ENCODE data around the gene IGF1.

The IGF1 gene

DNA sequence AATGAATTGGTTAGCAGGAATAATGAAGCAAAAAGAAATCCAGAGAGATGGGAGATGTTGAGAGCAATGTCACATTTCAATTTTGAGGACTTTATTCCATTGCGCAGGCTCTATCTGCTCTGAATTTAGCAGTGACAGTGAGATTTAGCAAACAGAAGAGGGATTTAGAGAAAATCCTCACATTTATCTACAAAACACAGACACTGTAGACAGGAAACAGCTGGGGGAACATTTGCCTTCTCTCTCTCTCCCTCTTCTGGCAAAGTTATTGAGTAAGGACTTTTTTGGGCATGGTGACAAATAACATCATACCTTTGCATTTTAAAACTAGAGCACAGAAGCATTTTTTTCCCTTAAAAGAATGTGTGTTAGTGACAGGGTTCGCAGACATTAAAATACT, at the start of gene IGF1:
IGF1 (minus strand) TSS at position 158 of the 400 bp plus-strand sequence. CDS start 182 bp downstream, outside the sequence.
- no peak for DNase-seq

DNA sequence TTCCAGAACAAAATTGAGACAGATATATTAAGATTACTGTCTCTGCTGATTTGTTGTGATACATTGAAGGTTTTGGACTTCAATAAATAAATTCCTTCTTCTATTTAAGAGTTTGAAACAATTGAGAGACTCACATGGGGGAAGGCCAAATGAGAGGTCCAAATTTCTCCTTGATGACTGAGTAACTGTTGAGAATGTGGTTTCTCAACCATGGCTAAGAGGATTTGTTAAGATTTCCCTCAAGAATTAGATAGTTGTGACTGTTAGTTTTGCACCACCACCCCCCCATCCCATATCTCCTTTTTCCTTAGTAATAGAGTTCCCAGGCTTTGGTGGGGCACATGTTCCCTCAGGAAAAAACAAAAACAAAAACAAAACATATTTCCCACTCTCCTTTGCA, 47.7 kb upstream of the IGF1 start:
- DNase-seq, result no peak

DNA sequence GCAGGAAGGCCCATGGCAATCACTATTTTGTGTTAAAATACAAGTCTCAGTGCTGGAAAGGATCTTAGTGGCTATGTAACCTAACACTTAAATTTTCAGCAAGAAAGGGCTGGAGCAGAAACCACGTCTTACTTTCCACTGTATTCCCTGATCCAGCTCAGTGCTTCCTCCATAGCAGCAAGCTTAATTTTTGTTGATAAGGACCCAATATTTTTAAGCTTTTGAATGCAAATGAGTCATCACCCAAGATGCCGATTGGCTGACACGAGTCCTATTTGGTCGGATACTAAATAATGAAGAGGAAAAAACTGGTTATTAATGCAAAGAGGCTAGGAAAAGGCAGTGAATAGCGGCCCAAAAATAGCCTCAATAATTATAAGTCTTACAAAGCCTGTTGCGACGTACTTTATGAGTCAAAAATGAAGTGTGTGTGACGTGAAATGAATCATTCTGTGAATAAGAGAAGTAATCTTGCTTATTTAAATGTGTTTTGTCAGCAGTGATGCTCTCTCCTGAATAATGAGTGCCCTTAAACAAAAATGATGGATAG, 46.9 kb upstream of the IGF1 start:
- no peak for DNase-seq

DNA sequence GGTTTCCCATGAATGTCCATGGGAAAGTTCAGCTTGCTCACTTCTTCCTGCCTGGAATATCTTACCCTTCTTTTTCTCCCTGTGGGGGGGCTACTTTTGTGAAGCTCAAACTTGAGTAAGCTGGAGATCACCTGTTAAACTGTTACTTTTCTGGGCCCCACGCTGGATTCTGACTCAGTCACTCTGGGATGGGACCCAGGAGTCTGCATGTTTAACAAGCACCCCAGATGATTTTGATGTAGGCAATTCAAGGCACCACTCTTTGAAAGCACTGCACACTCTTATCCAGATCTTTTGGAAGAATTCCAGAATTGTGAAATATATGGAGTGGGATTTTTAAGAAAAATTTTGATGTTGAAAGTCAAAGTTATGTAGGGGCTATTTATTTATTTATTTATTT, 46.3 kb upstream of the IGF1 start:
- DNase-seq, result no peak

GRCh38 chr12:102522768-102523167, 42.4 kb upstream of the IGF1 start:
- DNase-seq, result no peak

- DNase-seq, result no peak
Observed at GRCh38 chr12:102521662-102522277, 41.4 kb upstream of the IGF1 start.

- DNase-seq, result no peak
Observed at GRCh38 chr12:102518871-102519270, 38.5 kb upstream of the IGF1 start.

- DNase-seq, result no peak
Observed at GRCh38 chr12:102514696-102515095, 34.3 kb upstream of the IGF1 start.

GRCh38 chr12:102513739-102514138, 33.4 kb upstream of the IGF1 start:
- no peak for DNase-seq

GRCh38 chr12:102513272-102513671, 32.9 kb upstream of the IGF1 start:
- DNase-seq, result no peak

DNA sequence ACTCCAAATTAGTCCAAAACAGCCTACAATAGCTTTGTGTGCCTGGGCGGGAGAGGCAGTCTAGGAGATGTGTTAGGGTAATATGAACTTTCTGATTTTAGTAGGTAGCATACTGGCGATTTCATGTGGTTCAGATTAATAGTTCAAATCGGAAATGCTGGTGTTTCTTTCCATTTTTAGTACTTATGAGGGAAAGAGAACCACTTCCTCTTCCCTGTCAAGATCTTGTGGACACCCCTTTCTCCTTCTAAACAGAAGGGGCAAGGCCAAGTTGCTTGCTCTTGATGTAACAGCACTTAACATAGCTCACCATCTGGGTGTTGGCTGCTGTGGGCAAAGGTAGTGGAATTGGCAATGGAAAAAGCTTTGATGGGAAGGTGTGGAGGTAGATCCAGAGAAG, 32.2 kb upstream of the IGF1 start:
- DNase-seq, result no peak

DNA sequence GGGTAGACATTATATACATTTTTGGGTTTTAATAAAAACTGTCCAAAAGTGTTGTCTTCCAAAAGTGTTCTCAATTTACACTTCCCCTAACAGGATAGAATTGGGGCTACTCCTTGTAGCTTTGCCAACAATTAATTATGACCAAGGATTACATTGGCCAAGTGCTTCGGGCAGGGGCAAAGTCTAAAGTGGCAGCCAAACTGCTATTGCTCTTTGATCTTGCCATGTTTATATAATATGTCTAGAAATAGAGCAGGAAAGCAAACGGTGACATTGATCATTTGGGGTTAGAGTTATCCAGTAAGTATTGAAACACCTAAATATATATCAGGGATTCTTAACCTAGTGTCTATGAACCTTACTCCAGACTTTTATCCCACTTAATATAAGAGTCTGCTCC, 31.2 kb upstream of the IGF1 start:
- DNase-seq, result no peak

DNA sequence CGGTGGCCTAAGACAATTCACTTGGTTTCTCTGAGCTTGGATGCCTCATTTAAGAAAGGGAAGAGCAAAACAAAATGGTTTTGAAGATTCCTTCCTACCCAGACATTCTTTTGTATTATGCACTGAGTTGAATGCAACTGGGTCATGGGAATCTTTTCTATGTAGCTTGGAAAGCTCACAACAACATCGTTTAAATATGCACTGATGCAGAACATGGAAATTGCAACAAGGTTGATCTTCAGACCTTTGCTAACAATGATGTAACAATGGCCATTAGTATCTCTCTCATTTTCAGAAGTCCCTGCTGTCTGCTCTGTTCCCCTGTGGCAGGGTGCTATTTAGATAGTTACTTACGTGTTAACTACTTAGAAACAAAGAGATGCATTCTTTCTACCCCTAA, 30.1 kb upstream of the IGF1 start:
- no peak for DNase-seq

- DNase-seq, result no peak
Observed at GRCh38 chr12:102510031-102510430, 29.7 kb upstream of the IGF1 start.

GRCh38 chr12:102509123-102509626, 28.8 kb upstream of the IGF1 start:
- DNase-seq, result no peak

- DNase-seq, result no peak
Observed at GRCh38 chr12:102508052-102508451, 27.7 kb upstream of the IGF1 start.

- no peak for DNase-seq
Observed at GRCh38 chr12:102507301-102507700, 26.9 kb upstream of the IGF1 start.

DNA sequence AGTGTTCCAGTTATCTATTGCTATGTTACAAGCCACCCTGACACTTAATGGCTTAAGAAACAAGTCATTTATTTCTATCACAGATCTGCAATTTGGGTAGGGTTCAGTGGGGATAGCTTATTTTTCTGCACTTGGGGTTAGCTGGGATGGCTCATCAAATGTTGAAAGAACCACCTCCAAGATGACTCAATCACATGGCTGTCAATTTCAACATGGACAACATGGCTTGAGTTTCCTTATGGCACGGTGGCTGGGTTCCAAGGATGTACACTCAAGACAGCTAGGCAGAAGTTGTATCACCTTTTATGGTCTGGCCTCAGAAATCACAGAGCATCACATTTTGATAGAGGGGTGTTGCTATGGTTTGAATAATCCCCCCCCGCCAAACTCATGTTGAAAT, 24.5 kb upstream of the IGF1 start:
- no peak for DNase-seq

- DNase-seq, result no peak
Observed at GRCh38 chr12:102504280-102504679, 23.9 kb upstream of the IGF1 start.

- DNase-seq, result no peak
Observed at GRCh38 chr12:102503831-102504230, 23.5 kb upstream of the IGF1 start.

DNA sequence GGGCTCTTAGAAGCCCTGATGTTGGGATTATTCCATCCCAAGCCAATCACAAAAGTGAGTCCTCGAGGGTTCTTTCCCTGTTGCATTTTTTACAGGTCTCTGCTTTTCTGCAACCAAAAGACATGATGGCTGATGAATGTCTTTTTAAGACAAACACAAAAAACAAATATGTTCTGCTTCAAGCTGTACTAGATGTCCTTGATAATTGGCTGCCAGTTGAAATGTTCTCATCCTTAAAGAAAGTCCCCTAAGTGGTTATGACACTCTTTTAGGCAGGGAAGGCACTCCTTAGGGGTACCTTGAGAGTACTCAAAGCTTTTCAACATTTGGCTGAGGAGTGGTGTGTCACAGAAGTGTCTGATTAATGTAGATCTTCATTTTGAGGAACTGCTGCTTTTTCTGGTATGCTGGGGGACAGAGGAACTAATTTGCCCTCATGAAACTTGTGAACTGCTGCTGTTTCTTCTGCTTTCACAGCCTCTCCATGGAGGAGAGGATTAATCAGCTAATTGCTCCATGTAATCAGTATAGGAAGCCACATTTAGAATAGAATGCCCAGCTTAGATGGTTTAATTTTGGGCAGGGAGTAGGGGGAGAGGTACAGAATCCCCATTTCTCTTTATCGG, 22.8 kb upstream of the IGF1 start:
- DNase-seq, result no peak

DNA sequence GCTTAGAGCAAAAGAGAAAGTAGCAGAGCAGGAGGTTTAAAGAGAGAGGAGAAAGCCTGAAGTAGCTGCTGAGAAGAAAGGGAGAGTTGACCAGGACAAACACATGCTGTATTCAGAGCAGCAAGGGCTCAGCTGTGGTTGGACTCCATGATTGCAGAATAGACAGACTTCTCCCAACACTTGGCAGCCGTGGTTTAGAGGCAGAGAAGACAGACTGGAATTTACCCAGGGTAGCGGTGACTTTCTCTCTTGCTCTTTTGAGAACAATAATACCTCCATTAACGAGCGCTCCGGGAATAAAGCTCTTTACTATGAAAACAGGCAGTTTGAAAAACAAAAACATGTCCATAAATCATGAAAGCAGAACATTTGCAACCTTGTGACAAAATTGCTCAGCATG, 21.4 kb upstream of the IGF1 start:
- DNase-seq, result no peak

GRCh38 chr12:102498471-102498870, 18.1 kb upstream of the IGF1 start:
- DNase-seq, result no peak

DNA sequence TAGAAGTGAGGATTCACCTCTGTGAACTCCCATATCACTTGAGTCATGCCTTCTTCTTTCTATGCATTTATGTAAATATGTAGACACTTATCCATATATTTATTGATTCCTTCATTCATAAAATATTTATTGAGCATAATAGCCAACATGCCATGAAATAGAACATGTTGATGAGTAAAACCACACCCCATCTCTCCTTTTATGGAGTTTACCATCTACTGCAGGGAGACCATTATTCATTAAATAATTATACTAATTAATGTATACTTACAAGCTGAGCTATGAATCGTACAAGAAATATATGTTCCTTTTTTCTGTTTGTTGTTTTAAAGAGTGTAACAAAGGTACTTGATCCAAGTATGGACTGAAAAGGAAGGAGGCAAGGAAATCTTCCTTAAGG, 17.4 kb upstream of the IGF1 start:
- no peak for DNase-seq

GRCh38 chr12:102496591-102496990, 16.2 kb upstream of the IGF1 start:
- DNase-seq, result no peak
